H1 (cell line): Measurements from ENCODE around the gene FBXL12. TPM values are rescaled to one million over a fixed set of nuclear protein-coding genes. Genes with fewer than 3 reads are reported as not detected.

Experiments used
- CTCF ChIA-PET: fragments of 300-600 bp; sonication (Branson Sonifier 250); formaldehyde crosslinking; loops from one replicate; lab custom pipeline; 2021; ENCODE audit not compliant: partially characterized antibody; lab: Charles Lee
- POLR2A ChIA-PET: fragments of 300-600 bp; sonication (Branson Sonifier 250); formaldehyde crosslinking; loops from one replicate; lab custom pipeline; 2021; ENCODE audit warnings: inconsistent platforms; ENCODE audit not compliant: partially characterized antibody; lab: Charles Lee
- DNase-seq, 2 experiments: peaks; one replicate each; pipeline versions ENCODE4 v3.0.0 to v3.0.0-alpha.2; 2010 to 2022; ENCODE audit warnings: low spot score in 2 of 2, low read depth in 1 of 2, mixed read lengths in 1 of 2
- FAIRE-seq: peaks from 2 replicates; lab custom pipeline; 2011; peaks lifted over from hg19 to GRCh38; lab: Jason Lieb, UNC
- H2AFZ ChIP-seq: 2 replicates; pipeline ENCODE4 v1.8.1; 2012; ENCODE audit warnings: low read length, inconsistent platforms
- H2AK5ac ChIP-seq: 2 replicates; pipeline ENCODE4 v1.6.1; 2013; ENCODE audit warnings: low read depth, low read length
- H2BK120ac ChIP-seq: replicated peaks from 2 replicates; pipeline ENCODE3; 2013; ENCODE audit warnings: low read depth, low read length, inconsistent platforms
- H2BK12ac ChIP-seq: 2 replicates; pipeline ENCODE4 v1.6.1; 2013; ENCODE audit warnings: low read depth, low read length
- H2BK15ac ChIP-seq: 2 replicates; pipeline ENCODE4 v1.6.1; 2013; ENCODE audit warnings: low read length
- H2BK20ac ChIP-seq: 2 replicates; pipeline ENCODE4 v1.6.1; 2013; ENCODE audit warnings: low read length
- H2BK5ac ChIP-seq: 2 replicates; pipeline ENCODE4 v1.6.1; 2013; ENCODE audit warnings: low read depth, low read length
- H3K14ac ChIP-seq: 2 replicates; pipeline ENCODE4 v1.6.1; 2013; ENCODE audit warnings: inconsistent platforms; ENCODE audit not compliant: insufficient read length
- H3K18ac ChIP-seq: 2 replicates; pipeline ENCODE4 v1.6.1; 2013; ENCODE audit warnings: low read length; ENCODE audit errors: extremely low read depth
- H3K23ac ChIP-seq: 2 replicates; pipeline ENCODE4 v1.6.1; 2013; ENCODE audit warnings: inconsistent platforms; ENCODE audit not compliant: insufficient read length
- H3K23me2 ChIP-seq: 2 replicates; pipeline ENCODE4 v1.6.1; 2013; ENCODE audit warnings: low read depth, low read length
- H3K27ac ChIP-seq: 2 replicates; pipeline ENCODE4 v1.6.1; 2011; ENCODE audit warnings: low read depth, low read length, inconsistent platforms
- H3K27me3 ChIP-seq, 4 experiments: replicated peaks in 1 of 4; 1 replicate in 1 of 4; 2 replicates in 3 of 4; pipeline versions ENCODE4 v1.6.1 to v1.8.1; 2011 to 2013; ENCODE audit warnings: low read length in 3 of 4, mild to moderate bottlenecking in 3 of 4, inconsistent platforms in 2 of 4, mixed read lengths in 2 of 4, moderate library complexity in 1 of 4; ENCODE audit not compliant: control insufficient read depth in 3 of 4, insufficient read depth in 3 of 4; ENCODE audit errors: extremely low read depth in 1 of 4
- H3K36me3 ChIP-seq, 4 experiments: 2 replicates each; pipeline versions ENCODE4 v1.6.1 to v1.8.1; 2011 to 2013; ENCODE audit warnings: mild to moderate bottlenecking in 4 of 4, low read length in 3 of 4, moderate library complexity in 2 of 4, control low read depth in 1 of 4, inconsistent platforms in 1 of 4; ENCODE audit not compliant: insufficient read depth in 4 of 4, control insufficient read depth in 2 of 4
- H3K4ac ChIP-seq: replicated peaks from 2 replicates; pipeline ENCODE3; 2013; ENCODE audit warnings: low read length, low read depth, mixed read lengths, inconsistent platforms; ENCODE audit not compliant: insufficient read length
- H3K4me1 ChIP-seq, 4 experiments: replicated peaks in 1 of 4; 1 replicate in 1 of 4; 2 replicates in 3 of 4; pipeline versions ENCODE4 v1.6.1 to v1.8.1; 2011 to 2013; ENCODE audit warnings: low read length in 3 of 4, inconsistent platforms in 2 of 4, mixed read lengths in 1 of 4; ENCODE audit not compliant: insufficient read depth in 4 of 4, control insufficient read depth in 3 of 4
- H3K4me2 ChIP-seq, 2 experiments: 2 replicates each; pipeline versions ENCODE4 v1.6.1 to v1.8.1; 2011 to 2013; ENCODE audit warnings: low read depth in 2 of 2, low read length in 2 of 2, control low read depth in 1 of 2, inconsistent platforms in 1 of 2, mild to moderate bottlenecking in 1 of 2; ENCODE audit not compliant: insufficient read depth in 1 of 2
- H3K4me3 ChIP-seq, 4 experiments: fragments of 200-600, 300-600 bp in 1 of 4; sonication (generic), shearing (Covaris generic), sonication (Bioruptor Twin) in 1 of 4; 2 replicates each; pipeline versions ENCODE4 v1.5.1 to v1.8.1; 2011 to 2016; ENCODE audit warnings: low read length in 4 of 4, low read depth in 3 of 4, control low read depth in 2 of 4, inconsistent platforms in 2 of 4, mild to moderate bottlenecking in 2 of 4, mixed read lengths in 1 of 4, moderate library complexity in 1 of 4; ENCODE audit not compliant: insufficient read depth in 2 of 4; ENCODE audit errors: extremely low read depth in 1 of 4
- H3K56ac ChIP-seq: replicated peaks from 2 replicates; pipeline ENCODE3; 2013; ENCODE audit warnings: low read depth, mild to moderate bottlenecking, mixed read lengths, low read length, inconsistent platforms; ENCODE audit not compliant: insufficient read length
- H3K79me1 ChIP-seq: 2 replicates; pipeline ENCODE4 v1.6.1; 2013; ENCODE audit warnings: low read depth, low read length, control low read depth
- H3K79me2 ChIP-seq, 2 experiments: 2 replicates each; pipeline versions ENCODE4 v1.6.1 to v1.8.1; 2012 to 2013; ENCODE audit warnings: low read length in 2 of 2, mild to moderate bottlenecking in 2 of 2, inconsistent platforms in 1 of 2; ENCODE audit not compliant: insufficient read depth in 2 of 2, control insufficient read depth in 1 of 2
- H3K9ac ChIP-seq, 4 experiments: replicated peaks in 1 of 4; 1 replicate in 1 of 4; 2 replicates in 3 of 4; pipeline versions ENCODE4 v1.6.1 to v1.8.1; 2011 to 2013; ENCODE audit warnings: low read depth in 3 of 4, low read length in 3 of 4, control low read depth in 2 of 4, mild to moderate bottlenecking in 2 of 4, moderate library complexity in 2 of 4, inconsistent platforms in 1 of 4; ENCODE audit errors: extremely low read depth in 1 of 4
- H3K9me3 ChIP-seq, 2 experiments: 2 replicates each; pipeline versions ENCODE4 v1.6.1 to v1.8.1; 2012 to 2013; ENCODE audit warnings: mild to moderate bottlenecking in 2 of 2, moderate library complexity in 2 of 2, control low read depth in 1 of 2, inconsistent platforms in 1 of 2, low read depth in 1 of 2, low read length in 1 of 2, mixed read lengths in 1 of 2; ENCODE audit not compliant: insufficient read depth in 2 of 2
- H4K20me1 ChIP-seq, 2 experiments: replicated peaks in 1 of 2; 2 replicates each; pipeline versions ENCODE3 to v1.8.1; 2011 to 2013; ENCODE audit warnings: inconsistent platforms in 2 of 2, low read length in 2 of 2, mild to moderate bottlenecking in 1 of 2; ENCODE audit not compliant: insufficient read depth in 2 of 2, control insufficient read depth in 1 of 2
- H4K5ac ChIP-seq: 2 replicates; pipeline ENCODE4 v1.6.1; 2013; ENCODE audit warnings: low read length, low read depth, mixed read lengths, inconsistent platforms; ENCODE audit not compliant: insufficient read length
- H4K8ac ChIP-seq: 2 replicates; pipeline ENCODE4 v1.8.0; 2013; ENCODE audit warnings: mild to moderate bottlenecking, moderate library complexity, low read length, inconsistent platforms; ENCODE audit not compliant: insufficient read depth; ENCODE audit errors: extremely low read depth
- H4K91ac ChIP-seq: replicated peaks from 2 replicates; pipeline ENCODE3; 2013; ENCODE audit warnings: low read length, mixed read lengths, inconsistent platforms; ENCODE audit not compliant: insufficient read length
- PHF8 ChIP-seq: fragments of 200-600 bp; sonication (generic); conservative IDR thresholded peaks from 2 replicates; pipeline ENCODE4 v1.7.1; 2012; ENCODE audit warnings: low read depth, mild to moderate bottlenecking, inconsistent platforms, low read length, moderate library complexity
- WGBS, 2 experiments: shearing (Covaris generic) in 1 of 2; methylation state at CpG; one replicate each; pipeline versions ENCODE4 v1.1.6 to v1.1.7; 2013 to 2015; ENCODE audit warnings: low lambda C conversion rate in 2 of 2, mixed read lengths in 2 of 2, inconsistent platforms in 1 of 2, low coverage in 1 of 2, missing lambda C conversion rate in 1 of 2; ENCODE audit not compliant: insufficient replicate concordance in 2 of 2, insufficient coverage in 1 of 2, insufficient read length in 1 of 2; ENCODE audit errors: extremely low coverage in 1 of 2, missing lambda C conversion rate in 1 of 2; 5-methylcytosine and 5-hydroxymethylcytosine counted together
- polyA plus RNA-seq, 7 experiments: library from polyadenylated mRNA; depleted of rRNA in 3 of 7; stranded (reverse) in 5 of 7; unstranded in 2 of 7; fragments of >200 nt in 5 of 7; fragments of 200-250 nt in 2 of 7; gene quantifications; 1 replicate in 5 of 7; 2 replicates in 1 of 7; 4 replicates in 1 of 7; pipeline versions ENCODE4 v1.2.1 to v1.2.3, GENCODE V29; 2011 to 2013; ENCODE audit warnings: missing spikeins in 2 of 7, mixed read lengths in 2 of 7
- total RNA-seq: library from RNA; stranded (reverse); fragmentation: NEBNext Ultra II Directional; extraction: Animal tissue kit (Norgen Biotek cat#: 25700); gene quantifications from 2 replicates; pipeline ENCODE4 v1.2.1, GENCODE V29; 2021
- TF ChIP-seq, protein P1 (sequence below): IDR thresholded peaks from 2 replicates; pipeline ENCODE4 v1.6.1; 2012; ENCODE audit warnings: inconsistent platforms

FBXL12 gene
- total and polyA plus RNA-seq, 2 of the 8 experiments (the other 6 are each of a cell fraction or from before 2014, with no cell fraction given): 24.6 to 62.3 TPM

- no peak overlapping the region for H4K91ac ChIP-seq
- no peaks in the 10 kb centered on the region for H3K27me3 ChIP-seq
- peaks cover 9% of the 10 kb centered on the region; the same call in 1 of the 2 replicates for H3K23me2 ChIP-seq
- DNase-seq: no peak
- H3K23ac ChIP-seq: no peak overlapping the region
- H4K5ac ChIP-seq: no peak overlapping the region
- no peak overlapping the region for H2BK12ac ChIP-seq
- WGBS, 2 experiments: 93% methylated on average over 5 of the region's 5 CpGs; no CpG with 5 or more reads in 1 of the 2 experiments
- no peak for FAIRE-seq
- no peak overlapping the region for H3K14ac ChIP-seq
- H3K4ac ChIP-seq: no peak overlapping the region
- no peak overlapping the region for H3K4me3 ChIP-seq
- no peaks in the 10 kb centered on the region for H3K9me3 ChIP-seq
- H3K9ac ChIP-seq: no peak overlapping the region; a peak in 1 of 7 replicates
- no peak overlapping the region for H3K18ac ChIP-seq
- H3K56ac ChIP-seq: no peak overlapping the region
- H4K8ac ChIP-seq: no peak overlapping the region
- no peak overlapping the region for H2BK120ac ChIP-seq
- H3K36me3 ChIP-seq: no peaks in the 10 kb centered on the region
- no peak overlapping the region for H3K4me2 ChIP-seq
- peaks cover 0 to 7% of the 10 kb centered on the region in 2 experiments for H4K20me1 ChIP-seq
- no peak overlapping the region for H2BK20ac ChIP-seq
- H2AFZ ChIP-seq: no peak overlapping the region
- peaks cover 5% of the 10 kb centered on the region for H3K79me1 ChIP-seq
- ChIA-PET POLR2A (interaction anchor here (1.5 kb wide), 1 partner anchor 286 kb away, joined by 3 read pairs; no protein-coding TSS in a partner anchor), CTCF (no interaction called here)
- H3K27ac ChIP-seq: no peak overlapping the region
- H2BK5ac ChIP-seq: no peak overlapping the region
- peaks cover 2 to 7% (median 4%) of the 10 kb centered on the region in 4 experiments; a peak in 6 of 7 replicates for H3K4me1 ChIP-seq
- peaks cover 12 to 23% of the 10 kb centered on the region in 2 experiments for H3K79me2 ChIP-seq
- no peak overlapping the region for H2BK15ac ChIP-seq
- no peak overlapping the region for H2AK5ac ChIP-seq
- no peak for TF ChIP-seq PHF8
- TF ChIP-seq, protein P1, sequence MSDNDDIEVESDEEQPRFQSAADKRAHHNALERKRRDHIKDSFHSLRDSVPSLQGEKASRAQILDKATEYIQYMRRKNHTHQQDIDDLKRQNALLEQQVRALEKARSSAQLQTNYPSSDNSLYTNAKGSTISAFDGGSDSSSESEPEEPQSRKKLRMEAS: no peak
These were observed 4.9 kb upstream of the FBXL12 start for GRCh38 chr19:9823816-9824215.
